NCI-H2196 (cell line): ENCODE measurements around the gene NIF3L1.
"Not testable (repeated sequence)": the region's sequence is repeated elsewhere in the genome, so short reads cannot be mapped to it uniquely, and the experiment has no call there.

Experiments
- DNase-seq: peaks from one replicate; lab custom pipeline; 2025; ENCODE audit not compliant: unreplicated experiment; lab: John Stamatoyannopoulos, UW

The NIF3L1 gene

DNA sequence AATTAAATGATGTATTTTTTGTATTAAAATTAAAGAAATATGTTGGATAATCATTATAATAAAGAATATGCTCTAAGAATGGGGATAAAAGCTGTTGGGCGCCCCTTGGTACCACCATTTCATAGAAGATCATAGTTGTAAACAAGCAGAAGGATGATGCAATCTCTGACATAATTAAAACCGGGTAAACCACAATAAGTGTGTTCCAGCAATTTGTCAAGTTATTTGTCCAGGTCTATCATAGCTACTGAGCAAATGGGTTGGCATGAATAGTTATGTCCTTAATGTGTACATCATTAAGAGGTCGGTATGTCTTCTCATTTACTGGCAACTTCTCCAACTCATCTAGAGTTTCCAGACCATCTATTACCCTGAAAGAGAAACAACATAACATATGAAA lies 18.0 kb upstream of the NIF3L1 start:
- no peak for DNase-seq

DNA sequence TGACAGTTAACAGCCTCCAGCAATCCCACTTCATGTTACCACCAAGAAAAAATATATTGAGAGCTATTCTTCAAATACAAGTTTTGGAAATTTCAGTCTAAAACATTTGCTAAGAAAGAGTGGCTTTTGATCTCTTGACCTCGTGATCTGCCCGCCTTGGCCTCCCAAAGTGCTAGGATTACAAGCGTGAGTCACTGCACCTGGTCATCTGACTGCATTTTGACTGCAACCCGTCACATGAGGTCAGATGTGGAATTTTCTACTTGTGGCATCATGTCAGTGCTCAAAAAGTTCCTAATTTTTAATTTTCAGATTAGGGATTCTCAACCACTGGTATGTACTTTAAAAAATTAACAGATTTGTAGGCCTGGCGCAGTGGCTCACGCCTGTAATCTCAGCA lies 15.6 kb upstream of the NIF3L1 start:
- no peak for DNase-seq

DNA sequence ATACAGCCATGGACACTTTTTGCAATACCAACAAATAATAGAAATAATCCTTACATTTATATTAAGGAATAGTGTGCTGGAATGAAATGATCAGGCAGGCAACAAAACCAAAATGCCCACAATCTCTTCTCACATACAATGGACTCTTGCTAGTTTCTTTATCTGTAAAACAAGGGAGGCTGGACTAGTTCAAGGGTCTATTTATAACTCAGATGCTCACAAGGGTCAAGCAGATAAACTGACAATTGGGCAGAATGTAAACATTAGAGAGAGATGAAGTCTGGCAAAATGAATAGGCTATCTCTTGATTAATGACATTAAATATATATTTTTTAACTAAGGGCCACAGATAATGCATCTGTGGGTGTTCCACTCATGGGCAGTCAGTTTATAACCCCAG lies 11.7 kb upstream of the NIF3L1 start:
- DNase-seq = no peak

DNA sequence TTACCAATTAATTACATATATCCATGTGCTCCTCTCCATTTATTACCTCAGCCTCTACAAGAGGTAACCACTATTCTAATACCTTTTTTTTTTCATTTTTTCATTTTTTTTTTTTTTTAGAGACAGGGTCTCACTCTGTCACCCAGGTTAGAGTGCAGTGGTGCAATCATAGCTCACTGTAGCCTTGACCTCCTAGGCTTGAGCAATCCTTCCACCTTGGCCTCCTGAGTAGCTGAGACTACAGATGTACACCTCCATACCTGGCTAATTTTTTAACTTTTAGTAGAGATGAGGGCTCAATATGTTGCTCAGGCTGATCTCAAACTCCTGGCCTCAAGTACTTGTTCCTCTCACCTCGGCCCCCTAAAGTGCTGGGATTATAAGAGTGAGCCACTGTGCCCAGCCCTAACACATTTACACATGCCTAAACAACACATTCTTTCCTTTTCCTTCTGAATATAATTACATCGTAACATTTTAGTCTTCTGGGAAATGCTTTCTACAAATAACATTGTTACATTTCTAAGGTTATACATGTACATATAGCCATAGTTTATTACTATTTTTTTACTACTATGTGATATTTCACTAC lies 10.8 kb upstream of the NIF3L1 start:
- no peak for DNase-seq

DNA sequence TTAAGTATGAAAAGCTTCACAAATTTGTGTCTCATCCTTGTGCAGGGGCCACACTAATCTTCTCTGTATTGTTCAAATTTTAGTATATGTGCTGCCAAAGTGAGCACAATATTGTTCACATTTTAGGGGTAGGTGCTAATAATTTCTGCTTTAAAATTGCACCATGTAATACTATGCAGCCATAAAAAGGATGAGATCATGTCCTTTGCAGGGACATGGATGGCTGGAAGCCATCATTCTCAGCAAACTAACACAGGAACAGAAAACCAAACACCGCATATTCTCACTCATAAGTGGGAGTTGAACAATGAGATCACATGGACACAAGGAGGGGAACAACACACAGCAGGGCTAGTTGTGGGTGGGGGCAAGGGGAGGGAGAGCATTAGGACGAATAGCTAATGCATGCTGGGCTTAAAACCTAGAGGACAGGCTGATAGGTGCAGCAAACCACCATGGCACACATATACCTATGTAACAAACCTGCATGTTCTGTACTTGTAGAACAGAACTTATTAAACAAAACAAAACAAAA lies 7.4 kb upstream of the NIF3L1 start:
- DNase-seq = not testable (repeated sequence)

DNA sequence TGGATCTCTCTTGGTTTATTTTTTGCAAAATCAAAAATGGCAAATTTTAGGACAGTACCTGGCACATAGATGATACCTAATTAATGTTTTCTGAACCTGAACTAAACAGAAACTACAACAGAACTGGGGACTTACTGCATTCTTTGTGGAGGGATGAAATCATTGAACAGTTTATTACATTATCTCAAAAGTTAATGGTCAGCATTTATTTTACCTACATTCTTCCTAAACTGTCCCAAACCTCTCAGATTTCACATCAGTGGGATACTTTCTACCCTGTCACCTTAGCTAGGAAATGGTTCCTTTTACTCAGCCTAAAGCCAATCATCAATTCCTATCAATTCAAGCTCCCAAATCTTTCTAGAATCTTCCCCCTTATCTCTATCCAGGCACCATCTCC lies 10.3 kb downstream of the NIF3L1 start:
- no peak for DNase-seq

DNA sequence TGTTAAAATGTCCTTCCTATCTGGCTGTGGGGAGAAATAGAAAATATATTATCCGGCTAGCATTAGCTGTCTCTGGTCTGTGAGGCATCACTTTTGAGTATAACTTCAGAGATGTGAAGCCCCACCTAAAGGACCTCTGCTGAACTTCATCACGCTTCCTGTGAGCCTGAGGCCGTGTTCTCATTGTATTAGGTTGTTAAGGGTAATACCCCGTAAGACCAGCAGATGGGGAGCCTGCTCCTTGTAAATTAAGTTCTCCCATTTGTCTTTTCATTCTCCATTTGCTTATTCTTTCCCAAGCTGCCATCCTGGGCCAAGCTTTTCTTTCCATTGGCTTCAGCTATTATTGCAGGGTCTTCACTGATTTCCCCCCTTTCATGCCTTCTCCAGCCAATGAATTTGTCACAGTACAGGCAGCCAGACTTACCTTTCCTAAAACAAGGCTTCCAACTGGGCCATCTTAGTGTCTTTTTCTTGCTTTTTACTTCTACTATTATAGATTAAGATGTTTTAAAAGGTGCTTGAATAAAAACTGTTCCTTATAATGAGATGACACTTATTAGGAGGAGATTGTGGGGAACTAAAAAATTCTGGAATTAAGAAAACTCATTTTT lies 12.4 kb downstream of the NIF3L1 start:
- DNase-seq = peak; percentile 83

DNA sequence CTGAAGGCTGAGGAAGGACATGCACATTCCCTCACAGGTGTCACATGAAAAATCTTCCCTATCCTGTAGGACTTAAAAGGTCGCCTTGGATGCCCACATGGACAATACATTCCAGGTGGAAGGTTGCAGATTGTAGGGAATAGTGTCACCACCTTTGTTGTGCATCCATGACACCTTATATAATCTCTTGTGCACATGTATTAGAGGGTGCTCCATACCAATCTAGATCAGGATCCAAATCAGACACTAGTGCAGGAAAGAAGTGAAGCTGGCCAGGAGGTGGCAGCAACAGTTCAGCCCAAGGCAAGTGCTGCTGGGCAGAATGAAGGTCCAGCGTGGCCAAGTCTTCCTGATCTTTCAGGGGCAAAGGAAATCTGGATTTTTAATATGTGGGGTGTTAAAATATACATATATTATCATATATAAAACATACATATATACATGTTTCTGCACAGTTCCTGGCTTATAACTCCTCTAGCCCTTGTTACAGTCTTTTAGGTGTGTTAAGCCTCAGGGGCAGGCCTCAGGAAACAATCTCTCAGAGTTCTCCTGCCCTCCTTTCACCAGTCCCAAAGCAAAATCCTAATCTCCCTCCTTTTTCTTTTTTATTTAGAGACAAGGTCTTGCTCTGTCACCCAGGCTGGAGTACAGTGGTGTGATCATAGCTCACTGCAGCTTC lies 16.6 kb downstream of the NIF3L1 start:
- DNase-seq = peak; percentile 75

DNA sequence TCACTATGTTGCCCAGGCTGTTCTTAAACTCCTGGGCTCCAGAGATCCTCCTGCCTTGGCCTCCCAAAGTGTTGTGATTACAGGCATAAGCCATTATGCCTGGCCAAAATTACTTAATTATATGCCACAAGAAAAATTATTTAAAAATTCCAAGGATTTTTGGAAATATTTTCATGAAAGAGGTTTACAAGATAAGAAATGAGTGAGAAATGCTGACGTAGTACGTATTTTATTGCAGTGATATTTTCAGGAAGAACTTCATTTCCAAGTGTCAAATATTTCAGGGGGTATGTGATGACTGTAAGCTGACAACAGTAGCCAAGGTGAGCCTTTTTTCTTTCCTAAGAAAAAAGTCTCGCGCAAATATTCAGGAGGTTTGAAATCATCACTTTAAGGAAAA lies 20.8 kb downstream of the NIF3L1 start:
- DNase-seq = no peak

DNA sequence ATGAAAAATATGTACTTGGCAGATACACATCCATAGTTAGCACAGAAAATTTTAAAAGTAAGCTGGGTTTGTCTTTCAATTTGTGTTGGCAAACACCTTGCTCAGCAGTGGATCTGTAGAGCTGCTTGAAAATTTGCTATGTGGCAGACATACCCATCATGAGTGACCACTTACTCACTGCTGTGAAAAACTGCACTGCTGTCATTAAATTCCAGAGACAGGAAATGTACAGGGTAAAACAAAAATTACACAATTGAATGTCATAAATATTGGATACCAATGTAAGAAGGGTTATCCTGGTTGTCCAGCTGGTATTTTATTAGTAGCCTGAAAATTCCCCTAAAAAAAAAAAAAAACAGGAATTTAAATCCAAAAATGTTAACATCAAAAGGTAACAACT lies 24.5 kb downstream of the NIF3L1 start:
- no peak for DNase-seq

DNA sequence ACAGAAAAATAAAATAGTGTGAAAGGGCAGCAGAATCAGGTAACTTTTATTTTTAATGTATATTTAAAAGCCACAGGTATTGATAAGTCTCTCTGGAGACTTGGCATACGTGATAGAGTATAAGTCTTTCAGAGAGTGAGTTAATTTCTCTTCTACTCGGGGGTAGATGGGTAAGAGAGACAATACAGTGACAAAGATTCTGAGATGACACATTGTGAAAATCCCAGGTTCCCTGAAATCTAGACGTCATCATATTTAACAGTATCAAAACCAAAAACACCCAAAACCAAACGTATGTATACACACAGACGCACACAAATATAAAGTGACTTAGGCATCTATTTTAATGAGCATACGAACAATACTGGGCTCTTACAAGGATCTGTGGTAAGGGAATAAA lies 33.3 kb downstream of the NIF3L1 start:
- DNase-seq = no peak

DNA sequence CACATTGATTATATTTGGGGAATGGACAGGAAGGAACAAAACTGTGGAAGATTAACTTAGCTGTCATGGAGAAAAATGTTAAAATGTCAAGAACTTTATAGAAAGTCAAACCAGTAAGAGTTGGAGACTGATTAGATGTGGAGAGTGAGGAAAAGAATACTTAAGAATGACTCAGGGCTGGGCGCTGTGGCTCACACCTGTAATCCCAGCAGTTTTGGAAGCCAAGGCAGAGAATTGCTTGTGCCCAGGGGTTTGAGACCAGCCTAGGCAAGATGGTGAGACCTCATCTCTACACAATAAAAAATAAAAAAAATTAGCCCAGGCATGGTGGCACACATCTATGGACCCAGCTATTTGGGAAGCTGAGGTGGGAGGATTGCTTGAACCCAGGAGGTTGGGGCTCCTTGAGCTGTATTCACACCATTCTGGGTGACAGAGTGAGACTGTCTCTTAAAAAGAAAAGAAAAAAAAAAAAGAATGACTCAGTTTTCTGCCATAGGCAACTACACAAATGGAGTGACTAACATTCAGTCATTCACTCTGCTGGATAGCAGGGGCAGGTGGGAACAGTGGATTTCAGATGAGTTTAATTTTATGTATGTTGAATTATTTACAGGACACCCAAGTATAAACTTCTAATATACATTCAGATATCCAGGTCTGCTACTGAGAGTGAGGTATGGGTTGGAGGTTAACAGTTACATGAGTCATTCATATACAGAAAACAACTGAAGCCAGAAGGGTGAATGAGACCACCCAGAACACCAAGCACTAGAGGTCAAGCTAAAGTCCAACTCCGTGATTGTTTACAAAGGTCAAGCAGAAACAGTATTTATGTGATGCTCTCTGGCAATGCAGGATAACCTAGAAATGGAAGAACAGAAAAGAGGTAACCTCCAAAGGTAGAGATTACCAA lies 40.4 kb downstream of the NIF3L1 start:
- DNase-seq = no peak

DNA sequence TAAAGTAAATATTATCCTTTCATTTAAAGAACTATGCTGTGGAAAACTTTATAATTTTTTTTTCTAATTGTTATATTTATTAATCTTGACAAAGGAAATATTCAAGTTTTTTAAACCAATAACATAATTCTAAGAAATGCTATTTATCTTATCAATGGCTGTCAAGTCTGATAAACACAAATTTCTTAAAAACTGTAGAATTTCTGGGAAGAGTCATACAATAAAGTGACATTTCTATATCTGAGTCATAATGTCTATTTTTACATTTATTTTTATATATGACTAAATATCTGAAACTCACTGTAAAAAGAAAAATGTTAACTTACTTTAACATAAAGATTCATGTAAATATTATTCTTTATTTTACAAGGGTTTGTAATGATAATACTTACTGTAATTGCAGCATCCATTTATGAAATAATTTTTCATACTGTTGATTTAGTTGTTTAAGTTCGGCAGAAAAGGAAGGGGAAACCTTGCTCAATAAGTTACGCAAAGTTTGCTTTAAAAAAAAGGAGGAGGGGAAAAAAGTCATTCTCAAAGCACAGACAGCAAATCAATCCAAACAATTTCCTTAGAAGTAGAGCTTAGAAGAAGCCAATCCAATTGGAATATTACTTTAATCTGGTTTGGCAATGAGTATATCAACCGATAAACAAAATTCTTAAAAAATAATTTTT lies 41.9 kb downstream of the NIF3L1 start:
- DNase-seq = no peak

DNA sequence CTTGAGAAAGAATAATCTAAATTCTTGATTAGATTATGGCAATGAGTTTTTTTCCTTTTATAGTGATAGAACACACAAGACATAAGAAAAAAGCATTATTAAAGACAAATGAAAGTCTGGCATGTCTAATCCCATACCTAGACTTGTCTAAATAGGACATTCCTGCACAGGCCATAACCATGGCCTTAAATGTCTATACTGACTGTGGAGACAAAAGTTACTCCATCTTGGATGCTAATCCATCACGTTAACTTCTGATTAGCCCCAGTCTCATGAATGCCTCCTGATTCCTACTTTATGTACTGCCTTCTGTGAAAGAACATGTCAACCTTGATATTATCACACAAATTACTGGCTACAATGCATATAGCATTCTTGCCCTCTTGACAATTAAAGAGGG lies 50.7 kb downstream of the NIF3L1 start:
- DNase-seq = no peak

DNA sequence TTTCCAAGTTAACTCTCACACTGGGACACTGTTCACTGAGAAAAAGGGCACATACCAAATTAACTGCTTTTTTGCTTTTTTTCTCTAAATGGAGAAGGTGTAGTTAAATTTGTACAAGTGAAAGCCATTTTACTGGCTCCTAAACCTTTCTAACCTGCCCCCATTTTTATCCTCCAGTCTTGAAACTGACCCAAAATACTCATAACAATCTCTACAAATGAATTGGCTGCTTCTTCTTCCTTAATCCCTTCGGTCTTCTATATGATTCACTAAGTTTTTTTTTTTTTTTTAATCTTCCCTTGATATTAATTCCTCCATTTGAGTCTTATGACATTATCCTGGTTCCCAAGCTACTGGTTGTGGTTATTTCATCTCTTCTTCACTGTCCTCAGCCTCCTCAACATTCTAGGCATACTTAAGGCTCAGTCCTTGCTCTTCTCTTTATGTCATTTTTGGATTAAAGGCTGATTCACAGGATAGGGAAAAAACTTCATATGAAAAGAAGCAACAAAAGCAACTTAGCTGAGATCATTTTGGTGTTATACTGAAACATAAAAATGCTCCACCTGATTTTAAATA lies 54.4 kb downstream of the NIF3L1 start:
- no peak for DNase-seq

DNA sequence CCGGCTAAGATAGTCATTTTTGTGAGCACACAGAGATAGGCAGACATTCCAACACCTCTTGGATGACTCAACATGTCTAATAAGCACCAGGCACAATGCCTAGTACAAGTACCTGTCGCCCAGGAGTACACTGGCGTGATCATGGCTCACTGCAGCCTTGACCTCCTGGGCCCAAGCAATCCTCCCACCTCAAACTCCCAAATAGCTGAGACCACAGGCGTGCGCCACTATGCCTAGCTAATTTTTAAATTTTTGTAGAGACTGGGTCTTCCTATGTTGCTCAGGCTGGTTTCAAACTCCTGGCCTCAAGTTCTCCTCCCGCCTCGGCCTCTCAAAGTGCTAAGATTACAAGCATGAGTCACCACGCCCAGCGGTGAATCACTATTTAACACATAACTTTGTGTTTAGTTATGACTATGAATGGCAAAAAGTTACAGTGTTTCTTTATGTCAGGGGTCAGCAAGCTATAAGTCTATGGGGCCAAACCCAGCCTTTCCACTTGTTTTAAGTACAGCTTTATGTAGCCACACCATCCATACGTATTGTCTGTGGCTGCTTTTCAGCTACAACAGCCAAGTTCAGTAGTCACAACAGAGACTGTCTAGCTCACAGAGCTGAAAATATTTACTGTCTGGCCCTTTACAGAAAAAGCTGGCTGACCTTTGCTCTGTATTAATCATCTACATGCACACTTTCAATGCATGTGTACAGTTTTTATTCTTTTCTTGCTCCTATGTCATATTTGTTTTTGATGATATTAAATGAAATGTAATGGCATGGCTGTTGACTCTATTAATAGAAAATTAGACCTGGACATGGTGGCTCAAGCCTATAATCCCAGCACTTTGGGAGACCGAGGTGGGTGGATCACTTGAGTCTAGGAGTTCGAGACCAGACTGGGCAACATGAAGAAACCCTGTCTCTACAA lies 55.6 kb downstream of the NIF3L1 start:
- DNase-seq = no peak

DNA sequence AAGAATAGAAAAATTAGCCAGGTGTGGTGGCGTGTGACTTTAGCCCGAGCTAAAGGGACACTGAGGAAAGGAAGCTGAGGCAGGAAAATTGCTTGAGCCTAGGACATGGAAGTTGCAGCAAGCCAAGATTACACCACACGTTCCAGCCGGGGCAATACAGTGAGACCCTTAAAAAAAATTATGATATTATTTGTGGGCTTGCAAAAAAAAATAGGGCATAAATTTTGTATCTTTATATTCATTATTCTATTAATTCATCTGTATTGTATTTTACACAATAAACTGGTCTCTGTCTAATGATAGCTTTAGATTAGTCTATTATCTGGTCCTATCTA lies 56.2 kb downstream of the NIF3L1 start:
- no peak for DNase-seq

DNA sequence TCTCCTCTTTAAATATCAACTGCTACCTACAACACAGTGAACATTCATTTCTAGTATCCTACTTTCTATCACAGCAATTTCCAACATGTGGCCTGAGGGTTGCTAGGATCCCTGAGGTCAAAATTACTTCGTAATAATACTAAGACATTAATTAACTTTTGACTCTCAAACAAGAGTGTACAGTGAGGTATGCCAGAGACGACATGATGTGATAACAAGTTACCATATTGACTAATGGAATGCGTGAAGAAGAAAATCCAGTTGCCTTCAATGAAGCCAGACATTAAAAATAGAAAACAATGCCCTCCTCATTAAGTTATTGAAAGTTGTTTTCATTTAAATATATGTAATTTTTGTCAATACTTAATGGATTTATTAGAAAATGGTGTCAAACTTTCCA lies 61.2 kb downstream of the NIF3L1 start:
- DNase-seq = no peak
